Sigmoid colon (tissue), 4 donors: ENCODE measurements around the gene MAST4.

Experiments
- EP300 ChIP-seq, 4 donors: sonication (generic); formaldehyde crosslinking; IDR thresholded peaks; one replicate each; pipeline ENCODE4 v1.6.1; 2017; ENCODE audit warnings: antibody characterized with exemption in 4 of 4
- POLR2AphosphoS5 ChIP-seq, 4 donors: sonication (generic); formaldehyde crosslinking; IDR thresholded peaks; one replicate each; pipeline ENCODE4 v1.6.1; 2017; ENCODE audit warnings: antibody characterized with exemption in 4 of 4
- TF ChIP-seq, protein P1 (sequence below), 4 experiments: fragments of 450-650 bp in 3 of 4; fragments of 200-600 bp in 1 of 4; IDR thresholded peaks; one replicate each; pipeline ENCODE4 v1.5.1; 2016 to 2019; ENCODE audit warnings: antibody characterized with exemption in 4 of 4, mild to moderate bottlenecking in 3 of 4, moderate library complexity in 2 of 4

DNA sequence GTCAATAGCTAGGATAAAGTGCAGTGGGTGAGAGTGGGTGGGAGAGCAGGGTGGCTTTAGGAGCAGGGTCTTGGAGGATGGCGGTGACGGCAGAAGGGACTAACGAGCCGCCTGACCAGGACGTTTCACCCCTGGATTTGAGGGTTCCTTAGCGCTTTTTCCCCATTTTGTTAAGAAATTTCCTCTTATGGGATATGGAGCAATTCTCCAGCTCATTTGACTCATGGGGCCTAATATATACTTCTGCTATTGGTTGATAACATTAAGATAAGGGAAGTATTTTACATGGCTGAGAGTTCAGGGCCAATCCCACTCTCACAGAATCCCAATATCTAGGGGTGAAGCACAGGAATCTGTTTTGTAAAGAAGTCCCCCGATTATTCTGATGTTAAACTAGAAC, 582.8 kb downstream of the MAST4 start:
- TF ChIP-seq, protein P1, sequence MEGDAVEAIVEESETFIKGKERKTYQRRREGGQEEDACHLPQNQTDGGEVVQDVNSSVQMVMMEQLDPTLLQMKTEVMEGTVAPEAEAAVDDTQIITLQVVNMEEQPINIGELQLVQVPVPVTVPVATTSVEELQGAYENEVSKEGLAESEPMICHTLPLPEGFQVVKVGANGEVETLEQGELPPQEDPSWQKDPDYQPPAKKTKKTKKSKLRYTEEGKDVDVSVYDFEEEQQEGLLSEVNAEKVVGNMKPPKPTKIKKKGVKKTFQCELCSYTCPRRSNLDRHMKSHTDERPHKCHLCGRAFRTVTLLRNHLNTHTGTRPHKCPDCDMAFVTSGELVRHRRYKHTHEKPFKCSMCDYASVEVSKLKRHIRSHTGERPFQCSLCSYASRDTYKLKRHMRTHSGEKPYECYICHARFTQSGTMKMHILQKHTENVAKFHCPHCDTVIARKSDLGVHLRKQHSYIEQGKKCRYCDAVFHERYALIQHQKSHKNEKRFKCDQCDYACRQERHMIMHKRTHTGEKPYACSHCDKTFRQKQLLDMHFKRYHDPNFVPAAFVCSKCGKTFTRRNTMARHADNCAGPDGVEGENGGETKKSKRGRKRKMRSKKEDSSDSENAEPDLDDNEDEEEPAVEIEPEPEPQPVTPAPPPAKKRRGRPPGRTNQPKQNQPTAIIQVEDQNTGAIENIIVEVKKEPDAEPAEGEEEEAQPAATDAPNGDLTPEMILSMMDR (IDR thresholded peaks at IDR 0.05): no peak
- TF ChIP-seq EP300 (IDR thresholded peaks at IDR 0.05): no peak
- no peak for TF ChIP-seq POLR2AphosphoS5 (IDR thresholded peaks at IDR 0.05)
